Stomach smooth muscle (tissue), 2 donors: ENCODE results near the gene LYAR.
"Not testable (repeated sequence)": the region's sequence is repeated elsewhere in the genome, so short reads cannot be mapped to it uniquely, and the experiment has no call there.

ENCODE experiments used
- H3K27ac ChIP-seq: one replicate; pipeline ENCODE4 v1.7.0; 2013; ENCODE audit warnings: mild to moderate bottlenecking, low read length, inconsistent platforms
- H3K27me3 ChIP-seq, 2 donors: one replicate each; pipeline ENCODE4 v1.7.0; 2013; ENCODE audit warnings: low read length in 2 of 2; ENCODE audit not compliant: insufficient read depth in 2 of 2, control insufficient read depth in 1 of 2
- H3K36me3 ChIP-seq, 2 donors: one replicate each; pipeline ENCODE4 v1.7.0; 2013; ENCODE audit warnings: low read length in 2 of 2; ENCODE audit not compliant: control insufficient read depth in 2 of 2, insufficient read depth in 2 of 2
- H3K4me1 ChIP-seq: one replicate; pipeline ENCODE4 v1.7.0; 2013; ENCODE audit warnings: low read length; ENCODE audit not compliant: control insufficient read depth, insufficient read depth
- H3K4me3 ChIP-seq, 2 donors: one replicate each; pipeline ENCODE4 v1.7.0; 2013; ENCODE audit warnings: low read length in 2 of 2
- H3K9ac ChIP-seq, 2 donors: one replicate each; pipeline ENCODE4 v1.7.0; 2013; ENCODE audit warnings: low read length in 2 of 2, mild to moderate bottlenecking in 1 of 2
- H3K9me3 ChIP-seq, 2 donors: one replicate each; pipeline ENCODE4 v1.7.0; 2013; ENCODE audit warnings: low read length in 2 of 2; ENCODE audit not compliant: control insufficient read depth in 2 of 2
- donor health status: healthy.
- donor health status: Pancreatic carcinoma.

LYAR gene

DNA sequence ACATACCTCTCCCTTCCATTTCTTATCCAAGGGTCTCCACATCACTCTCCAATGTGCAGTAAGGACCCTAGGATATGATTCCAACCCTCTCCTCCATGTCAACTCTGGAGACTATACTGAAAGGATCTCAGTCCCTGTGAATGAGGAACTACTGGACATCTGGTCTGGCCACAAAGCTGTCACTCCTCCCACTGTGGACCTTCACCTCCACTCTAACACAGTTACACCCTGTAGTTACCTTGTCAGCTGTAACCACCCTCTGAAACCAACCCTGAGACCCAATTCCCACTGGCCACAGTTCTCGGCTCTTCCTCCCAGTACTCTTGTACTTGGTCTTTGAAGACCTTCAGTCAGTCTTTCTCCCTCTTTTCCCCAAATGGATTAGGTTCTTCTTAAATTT, 44.8 kb downstream of the LYAR start:
- Histone ChIP-seq H3K36me3 (peaks cover 28 to 31% of the 10 kb centered on the region in 2 donors), H3K4me3 (no peak overlapping the region), H3K27me3 (no peaks in the 10 kb centered on the region), H3K9me3 (no peaks in the 10 kb centered on the region), H3K9ac (peak overlapping the region in 1 of 2 donors; percentile 21), H3K4me1 (peaks cover 17% of the 10 kb centered on the region), H3K27ac (no peak overlapping the region)

DNA sequence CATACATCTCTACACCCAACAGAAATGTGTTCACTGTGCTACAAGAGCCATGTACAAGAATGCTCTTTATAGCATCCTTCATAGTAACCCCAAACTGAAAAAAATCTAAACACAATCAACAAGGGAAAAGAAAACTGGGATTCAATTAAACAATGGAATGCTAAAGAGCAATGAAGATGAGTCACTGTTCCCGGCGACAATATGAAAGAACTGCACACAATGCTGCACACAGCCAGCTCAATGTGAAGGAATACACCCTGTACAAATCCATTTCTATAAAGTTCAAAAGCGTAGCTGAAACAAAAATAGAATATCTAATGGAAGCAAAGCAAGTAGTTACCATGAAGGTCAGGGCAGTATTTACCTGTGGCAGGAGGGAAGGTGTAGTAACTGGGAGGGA, 50.4 kb downstream of the LYAR start:
- not testable (repeated sequence) for H3K9me3 ChIP-seq, H3K9ac ChIP-seq, H3K27ac ChIP-seq, H3K4me3 ChIP-seq, H3K4me1 ChIP-seq, H3K27me3 ChIP-seq
- peaks cover 24 to 32% of the 10 kb centered on the region in 2 donors for H3K36me3 ChIP-seq

DNA sequence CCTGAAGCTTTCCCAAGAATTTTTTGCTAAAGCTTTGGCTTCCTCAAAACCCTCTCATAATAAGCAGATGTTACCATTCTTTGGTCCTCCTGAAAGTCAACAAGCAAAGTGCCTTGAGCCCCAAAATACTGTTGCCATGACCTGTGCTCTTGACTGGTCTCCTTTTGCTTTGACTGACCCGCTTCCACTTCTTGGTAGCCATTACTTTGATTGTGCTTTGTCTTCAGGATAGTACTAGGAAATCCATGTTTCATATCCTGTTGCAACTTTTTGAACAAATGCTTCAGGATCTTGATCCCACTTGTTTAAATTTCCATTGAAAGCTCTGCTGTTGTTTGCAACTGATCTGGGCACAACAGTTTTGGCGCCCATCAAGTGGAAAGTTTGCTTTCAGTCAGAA, 56.3 kb downstream of the LYAR start:
- Histone ChIP-seq H3K4me3 (no peak overlapping the region), H3K27me3 (no peaks in the 10 kb centered on the region), H3K4me1 (no peaks in the 10 kb centered on the region), H3K27ac (no peak overlapping the region), H3K9me3 (no peaks in the 10 kb centered on the region), H3K9ac (no peak overlapping the region), H3K36me3 (peaks cover 3 to 14% of the 10 kb centered on the region in 2 donors)

DNA sequence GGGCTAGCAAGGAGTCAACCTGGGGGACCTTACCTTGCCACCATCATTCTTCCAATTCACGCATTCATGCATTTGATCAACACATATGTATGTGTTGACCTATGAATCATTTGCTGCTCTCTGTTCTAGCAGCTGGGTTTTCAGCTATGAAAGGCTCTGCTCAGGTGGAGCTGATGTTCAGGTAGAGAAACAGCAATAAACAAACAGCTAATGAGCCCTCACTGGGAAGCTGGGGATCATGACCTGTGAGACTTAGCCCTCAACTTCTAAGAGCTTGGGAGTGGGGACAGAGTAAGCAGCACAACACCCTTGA, 61.6 kb downstream of the LYAR start:
- Histone ChIP-seq H3K9ac (no peak overlapping the region), H3K27ac (no peak overlapping the region), H3K36me3 (no peaks in the 10 kb centered on the region), H3K27me3 (peaks cover 8 to 21% of the 10 kb centered on the region in 2 donors), H3K4me3 (no peak overlapping the region), H3K4me1 (no peaks in the 10 kb centered on the region), H3K9me3 (no peaks in the 10 kb centered on the region)

DNA sequence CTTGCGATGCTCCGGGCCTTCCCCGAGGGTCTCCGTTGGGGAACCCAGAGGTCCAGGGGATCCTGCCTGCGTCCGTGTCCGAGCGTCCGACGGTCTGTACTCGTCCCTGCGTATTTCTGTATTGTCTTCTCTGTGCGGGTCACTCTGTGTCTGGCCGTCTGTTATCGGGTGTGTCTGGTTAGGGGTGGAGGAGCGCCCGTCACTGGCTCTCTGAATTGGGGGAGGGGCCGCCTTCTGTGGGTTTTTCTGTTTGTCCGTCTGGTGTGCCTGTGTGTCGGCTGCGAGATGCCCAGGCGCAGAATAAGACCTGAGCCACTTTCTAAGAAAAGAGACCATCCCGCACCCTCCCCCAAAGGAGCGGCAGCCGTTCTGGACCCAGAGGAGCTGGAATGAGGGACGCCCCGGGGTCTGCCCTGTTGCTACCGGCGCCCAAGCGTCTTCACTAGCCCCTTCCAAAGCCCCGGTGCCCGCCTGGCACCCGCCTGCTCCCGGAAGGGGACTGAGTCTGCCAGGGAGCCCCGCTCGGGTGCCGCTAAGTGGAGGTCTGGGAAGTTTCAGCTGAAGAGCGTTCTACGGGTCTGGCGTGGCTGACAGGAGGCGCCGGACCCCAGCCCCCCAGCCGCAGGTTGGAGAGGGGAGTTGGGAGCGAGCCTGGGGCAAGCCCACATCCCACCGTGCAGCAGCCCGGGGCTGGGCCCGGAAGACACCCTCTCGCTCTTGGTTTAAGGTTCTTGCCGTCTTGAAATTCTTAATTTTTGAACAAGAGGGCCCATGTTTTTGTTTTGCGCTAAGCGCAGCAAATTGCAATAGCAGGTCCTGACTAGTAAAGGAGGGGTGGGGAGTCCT, 62.2 kb downstream of the LYAR start:
- H3K9me3 ChIP-seq, result no peaks in the 10 kb centered on the region
- H3K27ac ChIP-seq, result no peak overlapping the region
- H3K9ac ChIP-seq, result no peak overlapping the region
- H3K4me1 ChIP-seq, result no peaks in the 10 kb centered on the region
- H3K36me3 ChIP-seq, result no peaks in the 10 kb centered on the region
- H3K27me3 ChIP-seq, result peaks cover 8 to 21% of the 10 kb centered on the region in 2 donors
- no peak overlapping the region for H3K4me3 ChIP-seq

DNA sequence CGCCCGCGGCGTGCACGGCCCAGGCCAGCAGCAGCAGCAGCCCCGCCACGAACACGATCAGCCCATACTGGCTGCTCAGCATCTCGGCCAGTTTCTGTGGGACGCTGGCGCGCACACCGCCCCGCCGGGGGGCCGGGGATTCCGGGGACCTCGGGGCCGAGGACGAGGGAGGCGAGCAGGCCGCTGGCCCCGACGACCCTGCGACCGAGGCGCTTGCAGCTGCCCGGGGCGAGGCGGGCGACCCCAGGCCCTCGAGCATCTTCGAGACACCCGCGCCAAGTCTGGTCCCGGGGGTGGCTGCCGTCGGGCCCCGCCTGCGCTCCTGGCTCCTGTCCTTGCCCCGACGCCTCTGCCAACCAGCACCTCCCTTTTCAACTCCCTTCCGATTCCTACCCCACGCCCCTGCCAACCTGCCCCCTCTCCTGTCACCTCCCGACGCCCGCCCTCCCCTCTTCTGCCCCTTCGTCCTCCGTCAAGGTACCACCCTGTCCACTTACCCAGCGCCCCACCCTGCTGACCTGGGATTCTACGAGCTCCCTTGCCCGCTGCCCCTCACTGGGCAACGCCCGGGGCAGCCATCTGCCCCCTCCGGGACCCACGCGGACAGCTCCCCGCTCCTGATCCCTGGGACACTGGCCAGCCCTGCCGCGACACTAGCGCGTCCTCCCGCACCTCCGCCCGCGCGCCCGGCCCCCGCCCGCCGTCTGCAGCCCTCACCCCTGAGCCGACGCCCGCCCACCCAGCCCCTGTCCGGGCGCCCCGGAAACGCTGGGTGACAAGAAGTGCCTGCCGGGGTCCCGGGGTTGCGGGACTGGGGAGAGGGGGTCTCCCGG, 63.1 kb downstream of the LYAR start, which contains the start of gene OTOP1:
Gene OTOP1, minus strand, starts transcription at position 324 of the 833 bp plus-strand sequence. Its CDS starts 65 bp downstream, at position 259.
- Histone ChIP-seq H3K36me3 (no peaks in the 10 kb centered on the region), H3K27ac (no peak within 1 kb of the TSS), H3K4me1 (no peaks in the 10 kb centered on the region), H3K27me3 (peaks cover 8 to 21% of the 10 kb centered on the region in 2 donors), H3K9ac (no peak within 1 kb of the TSS), H3K4me3 (no peak within 1 kb of the TSS), H3K9me3 (no peaks in the 10 kb centered on the region)

DNA sequence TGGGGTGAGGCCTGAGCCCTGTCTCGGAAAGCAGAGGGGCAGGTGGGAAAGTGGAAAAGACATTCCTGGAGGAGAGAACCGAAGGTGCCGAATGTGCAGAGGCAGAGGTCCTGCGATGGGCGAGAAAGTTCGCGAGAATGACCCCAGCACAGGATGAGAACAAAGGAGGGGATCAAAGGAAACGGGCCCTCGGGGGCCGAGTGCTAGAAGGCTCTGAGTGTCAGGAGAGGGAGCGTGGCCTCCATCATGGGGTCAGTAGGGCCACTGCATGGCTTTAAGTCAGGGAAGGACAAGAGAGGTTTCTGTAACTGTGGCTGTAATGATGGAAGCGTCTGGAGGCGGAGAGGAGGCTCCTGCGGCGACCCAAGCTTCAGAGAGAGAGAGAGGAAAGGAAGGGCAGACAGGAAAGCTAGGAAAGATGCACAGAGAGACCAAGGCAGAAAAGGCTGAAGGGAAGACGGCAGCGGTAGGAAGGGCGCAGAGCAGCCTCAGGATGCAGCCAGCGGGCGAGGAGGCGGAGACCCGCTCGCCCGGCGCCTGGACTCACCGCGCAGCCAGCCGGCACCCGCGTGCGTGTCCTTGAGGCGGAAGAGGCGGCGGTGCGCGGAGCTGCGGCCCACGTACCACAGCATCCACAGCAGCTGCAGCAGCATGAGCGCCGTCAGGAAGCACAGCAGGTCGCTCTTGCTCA, 63.9 kb downstream of the LYAR start:
- H3K36me3 ChIP-seq, result no peaks in the 10 kb centered on the region
- H3K9ac ChIP-seq, result no peak overlapping the region
- no peaks in the 10 kb centered on the region for H3K9me3 ChIP-seq
- no peak overlapping the region for H3K27ac ChIP-seq
- H3K4me1 ChIP-seq, result no peaks in the 10 kb centered on the region
- no peak overlapping the region for H3K4me3 ChIP-seq
- H3K27me3 ChIP-seq, result peaks cover 8 to 22% of the 10 kb centered on the region in 2 donors
